Subcutaneous adipose tissue (tissue), 4 donors: ENCODE results near the gene INTS7. TPM values are rescaled to one million over a fixed set of nuclear protein-coding genes. Genes with fewer than 3 reads are reported as not detected.

ENCODE experiments used
- CTCF ChIP-seq: fragments of 450-650 bp; IDR thresholded peaks from one replicate; pipeline ENCODE4 v1.5.1; 2016; ENCODE audit warnings: low read depth, mild to moderate bottlenecking, control low read depth, antibody characterized with exemption, moderate library complexity
- total RNA-seq, 4 donors: library from RNA; depleted of rRNA; stranded (reverse); fragments of >200 nt; gene quantifications; one replicate each; pipeline ENCODE4 v1.1.0, GENCODE V29; 2016

Gene INTS7
- total RNA-seq, 4 donors from 2014 or later = 4.0 to 11.6 (median 6.6) TPM

DNA sequence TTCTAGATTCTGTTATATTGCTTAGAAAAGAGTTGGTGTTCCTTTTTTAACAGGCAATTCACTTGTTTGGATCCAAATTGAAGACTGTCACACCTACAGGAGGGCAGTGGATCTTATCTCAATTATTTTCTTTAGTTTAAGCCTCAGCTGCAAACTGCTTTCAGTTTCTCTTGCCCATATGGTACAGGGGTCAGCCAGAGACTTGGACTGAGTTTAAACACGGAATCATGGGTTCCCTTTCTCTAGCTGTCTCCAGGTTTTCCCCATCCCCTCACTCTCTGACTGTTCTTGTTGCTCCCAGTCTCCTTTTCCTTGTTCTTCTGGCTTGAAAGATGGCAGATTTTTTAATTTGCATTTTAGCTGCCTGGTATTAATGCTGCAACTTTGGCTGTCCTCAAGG lies 18.6 kb upstream of the INTS7 start:
- TF ChIP-seq CTCF = no peak

DNA sequence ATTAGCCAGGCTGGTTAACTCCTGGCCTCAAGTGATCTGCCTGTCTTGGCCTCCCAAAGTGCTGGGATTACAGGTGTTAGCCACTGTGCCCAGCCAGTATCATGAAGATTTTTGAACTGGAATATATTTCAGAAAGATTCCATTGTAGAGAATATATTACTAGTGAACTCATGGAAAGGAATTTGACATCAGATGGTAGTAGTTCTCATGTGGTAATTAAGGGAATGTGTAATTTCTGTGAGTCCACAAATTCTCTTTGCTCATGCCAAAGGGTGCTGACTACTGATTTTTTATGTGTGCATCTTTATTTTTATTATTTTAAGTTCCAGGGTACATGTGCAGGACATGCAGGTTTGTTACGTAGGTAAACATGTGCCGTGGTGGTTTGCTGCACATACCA lies 10.6 kb upstream of the INTS7 start:
- TF ChIP-seq CTCF = no peak

GRCh38 chr1:212044851-212045250 lies 9.5 kb upstream of the INTS7 start:
- no peak for TF ChIP-seq CTCF

DNA sequence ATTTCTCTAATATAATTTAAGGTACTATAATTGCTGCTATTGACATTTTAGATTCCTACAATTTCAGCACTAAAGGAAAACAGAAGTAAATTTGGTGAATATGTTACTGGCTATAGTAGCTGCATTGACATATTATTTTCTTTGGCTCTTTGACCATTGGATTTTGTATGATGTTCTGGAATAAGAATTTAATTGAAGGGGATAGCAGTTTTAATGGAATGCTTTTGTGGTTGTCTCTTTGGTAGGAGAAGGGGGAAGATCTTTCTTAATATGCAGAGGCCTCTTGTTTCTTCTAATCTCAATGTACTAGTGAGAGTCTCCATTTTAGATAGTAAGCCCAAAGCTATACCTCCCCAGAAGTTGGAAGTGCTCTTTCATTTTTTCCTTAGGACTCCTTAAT lies 7.1 kb upstream of the INTS7 start:
- TF ChIP-seq CTCF = no peak

DNA sequence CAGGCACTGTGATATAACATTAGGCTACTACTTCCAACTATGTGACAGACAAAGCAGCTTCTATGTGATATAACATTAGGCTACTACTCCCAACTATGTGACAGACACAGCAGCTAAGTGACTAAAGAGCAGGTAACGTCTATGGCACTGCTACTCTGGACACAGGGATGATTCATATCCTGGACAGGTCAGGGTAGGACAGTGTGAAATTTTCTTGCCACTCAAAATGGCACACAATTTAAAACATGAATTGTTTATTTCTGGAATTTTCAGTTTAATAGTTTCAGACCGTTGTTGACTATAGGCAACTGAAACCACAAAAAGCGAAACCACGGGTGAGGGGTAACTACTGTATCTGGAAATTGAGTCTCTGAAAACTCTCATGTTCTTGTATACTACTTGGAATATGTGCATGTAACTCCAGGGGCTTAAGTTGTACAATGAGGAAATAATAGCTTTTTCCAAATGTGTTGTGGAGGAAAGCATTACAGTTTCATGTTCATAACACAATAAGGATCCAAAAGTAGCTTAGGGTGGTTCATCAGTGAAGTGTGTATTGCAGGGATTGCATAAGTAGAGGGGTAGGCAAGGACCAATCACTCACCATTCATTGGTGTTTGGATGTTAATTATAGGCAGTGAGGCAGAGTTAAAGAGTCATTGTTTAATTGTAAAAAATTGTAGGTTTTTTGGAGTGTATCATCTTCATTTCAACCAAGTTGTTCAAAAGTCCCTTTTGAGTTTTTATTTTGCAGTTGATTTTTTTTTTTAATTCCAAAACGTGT lies 5.5 kb upstream of the INTS7 start:
- no peak for TF ChIP-seq CTCF

- TF ChIP-seq CTCF = no peak
Measured at GRCh38 chr1:212039622-212040021, 4.3 kb upstream of the INTS7 start.

DNA sequence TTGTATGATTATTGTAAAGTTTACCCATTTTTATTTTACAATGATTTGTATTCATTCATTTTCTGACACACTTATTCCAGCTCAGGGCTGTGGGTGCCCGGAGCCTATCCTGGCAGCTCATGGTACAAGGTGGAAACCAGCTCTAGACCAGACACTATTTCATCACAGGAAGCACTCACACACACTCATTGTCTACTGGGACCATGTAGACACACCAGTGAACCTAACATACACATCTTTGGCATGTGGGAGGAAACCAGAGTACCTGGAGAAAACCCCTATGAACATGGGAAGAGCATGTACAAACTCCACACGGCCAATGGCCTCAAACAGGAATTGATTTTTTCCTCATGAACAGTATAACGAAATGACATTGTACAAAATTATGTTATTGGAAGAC lies 2.5 kb upstream of the INTS7 start:
- TF ChIP-seq CTCF = no peak
